ENCODE results near the gene SIGLEC11. TPM values are rescaled to one million over a fixed set of nuclear protein-coding genes. Genes with fewer than 3 reads are reported as not detected.

The SIGLEC11 gene
- polyA plus RNA-seq, 1 of the 3 experiments (the other 2 are of a cell fraction), result not detected

GRCh38 chr19:49988433-49988832, 27.5 kb upstream of the SIGLEC11 start (continued):
- TF ChIP-seq ZBTB33 (IDR thresholded peaks at IDR 0.05; ENCODE audit: borderline replicate concordance, low read depth), result no peak

- H3K4me2 ChIP-seq, result no peak overlapping the region
- peaks cover 39% of the 10 kb centered on the region for H4K20me1 ChIP-seq (ENCODE audit: insufficient read depth)
- no peak overlapping the region for H3K9ac ChIP-seq
- H3K36me3 ChIP-seq (replicated peaks in 1 of 2; ENCODE audit: control insufficient read depth in 1 of 2, insufficient read depth in 2 of 2, low read length in 1 of 2), result peaks cover 14 to 19% of the 10 kb centered on the region in 2 experiments
- 95% methylated on average over 5 of the region's 5 CpGs for WGBS (ENCODE audit: low lambda C conversion rate)
- no peak overlapping the region for H2AFZ ChIP-seq (ENCODE audit: low read depth)
- H3K27me3 ChIP-seq (ENCODE audit: insufficient read depth), result no peaks in the 10 kb centered on the region
- H3F3A ChIP-seq (replicated peaks; ENCODE audit: insufficient read depth), result no peaks in the 10 kb centered on the region
- no peak overlapping the region for H3K27ac ChIP-seq (ENCODE audit: low read depth in 2 of 2, low read length in 1 of 2)
- CTCF ChIA-PET, result interaction anchor here (1.6 kb wide), 1 partner anchor 50 kb away, joined by 10 read pairs; no protein-coding TSS in a partner anchor
- H3K9me2 ChIP-seq, result no peaks in the 10 kb centered on the region
- H3K4me1 ChIP-seq (ENCODE audit: control insufficient read depth in 1 of 2, insufficient read depth in 2 of 2, low read depth in 1 of 2, low read length in 1 of 2), result no peaks in the 10 kb centered on the region
- H3K9me3 ChIP-seq, result no peaks in the 10 kb centered on the region
- H3K79me2 ChIP-seq (ENCODE audit: insufficient read depth), result no peaks in the 10 kb centered on the region
- TF ChIP-seq ELF1 (IDR thresholded peaks at IDR 0.05), result no peak
- TF ChIP-seq USF1 (IDR thresholded peaks at IDR 0.05; ENCODE audit: borderline replicate concordance, low read depth), result no peak
- TF ChIP-seq RAD21 (IDR thresholded peaks at IDR 0.05; ENCODE audit: low read length), result no peak
- DNase-seq, result no peak
- H3K4me3 ChIP-seq (ENCODE audit: low read depth in 2 of 2, low read length in 1 of 2), result no peak overlapping the region
- POLR2A ChIA-PET, result no interaction called here
These were observed 27.0 kb upstream of the SIGLEC11 start for GRCh38 chr19:49988007-49988406.

- Histone ChIP-seq H3K27me3 (ENCODE audit: insufficient read depth) (no peaks in the 10 kb centered on the region), H3K27ac (ENCODE audit: low read depth in 2 of 2, low read length in 1 of 2) (no peak overlapping the region), H3K9me2 (no peaks in the 10 kb centered on the region), H2AFZ (ENCODE audit: low read depth) (no peak overlapping the region), H3F3A (replicated peaks; ENCODE audit: insufficient read depth) (no peaks in the 10 kb centered on the region), H4K20me1 (ENCODE audit: insufficient read depth) (peaks cover 39% of the 10 kb centered on the region), H3K9ac (no peak overlapping the region), H3K36me3 (replicated peaks in 1 of 2; ENCODE audit: control insufficient read depth in 1 of 2, insufficient read depth in 2 of 2, low read length in 1 of 2) (peaks cover 10 to 12% of the 10 kb centered on the region in 2 experiments), H3K4me1 (ENCODE audit: control insufficient read depth in 1 of 2, insufficient read depth in 2 of 2, low read depth in 1 of 2, low read length in 1 of 2) (no peaks in the 10 kb centered on the region), H3K79me2 (ENCODE audit: insufficient read depth) (no peaks in the 10 kb centered on the region), H3K4me2 (no peak overlapping the region), H3K9me3 (no peaks in the 10 kb centered on the region), H3K4me3 (ENCODE audit: low read depth in 2 of 2, low read length in 1 of 2) (no peak overlapping the region)
- no peak for DNase-seq
- TF ChIP-seq EZH2phosphoT487 (IDR thresholded peaks at IDR 0.05; ENCODE audit: borderline replicate concordance, low read depth), result no peak
- peak; percentile 76; the same call in 1 of the 2 replicates for TF ChIP-seq MAX (IDR thresholded peaks at IDR 0.05; ENCODE audit: low read depth)
- TF ChIP-seq SIN3A (IDR thresholded peaks at IDR 0.05; ENCODE audit: borderline replicate concordance, low read depth, low read length), result peak; percentile 100
- peak; percentile 61; the same call in 1 of the 2 replicates for TF ChIP-seq RCOR1 (IDR thresholded peaks at IDR 0.05; ENCODE audit: low read length)
- TF ChIP-seq REST (IDR thresholded peaks at IDR 0.05; ENCODE audit: low read depth, low read length), result peak; percentile 97
- TF ChIP-seq TCF12 (IDR thresholded peaks at IDR 0.05), result no peak
- ChIA-PET CTCF (interaction anchor here (9.6 kb wide), 1 partner anchor 49 kb away, joined by 94 read pairs; no protein-coding TSS in a partner anchor), POLR2A (no interaction called here)
- 82% methylated on average over 7 of the region's 9 CpGs for WGBS (ENCODE audit: low lambda C conversion rate)
These were observed 26.3 kb upstream of the SIGLEC11 start for GRCh38 chr19:49987159-49987698.

Data from SK-N-SH (cell line).